Measurements from ENCODE around the gene KLHL42. TPM values are rescaled to one million over a fixed set of nuclear protein-coding genes. Genes with fewer than 3 reads are reported as not detected.
"Not testable (repeated sequence)": the region's sequence is repeated elsewhere in the genome, so short reads cannot be mapped to it uniquely, and the experiment has no call there.

KLHL42 gene
- total RNA-seq, 1 experiment from 2014 or later = 35.8 TPM

DNA sequence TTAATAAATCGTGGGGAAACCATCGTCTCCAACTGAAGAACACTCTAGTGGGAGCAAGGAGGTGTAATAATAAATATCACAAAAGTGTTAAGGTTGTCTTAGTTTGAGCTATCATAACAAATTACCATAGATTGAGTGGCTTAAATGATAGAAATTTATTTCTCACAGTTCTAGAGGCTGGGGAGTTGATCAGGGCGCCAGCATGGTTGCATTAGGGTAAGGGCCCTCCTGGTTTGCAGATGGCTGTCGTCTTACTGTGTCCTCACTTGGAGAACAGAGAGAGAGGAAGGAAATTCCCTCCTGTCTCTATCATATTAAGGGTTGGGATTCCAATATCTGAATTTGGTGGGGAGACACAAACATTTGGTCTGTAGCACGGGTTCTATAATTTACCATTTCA is 36.4 kb upstream of the KLHL42 start:
- Histone ChIP-seq H3K14ac (ENCODE audit: insufficient read depth, low read length) (no peak overlapping the region), H2AK5ac (ENCODE audit: insufficient read length, low read length) (no peak overlapping the region), H3K4me1 (ENCODE audit: insufficient read depth, low read length) (no peaks in the 10 kb centered on the region), H3K79me1 (ENCODE audit: insufficient read depth, low read depth, low read length, poor library complexity, severe bottlenecking) (no peaks in the 10 kb centered on the region), H3K23me2 (ENCODE audit: insufficient read length, low read depth, low read length, poor library complexity, severe bottlenecking) (no peaks in the 10 kb centered on the region), H3K79me2 (ENCODE audit: insufficient read depth, low read length) (no peaks in the 10 kb centered on the region), H4K91ac (ENCODE audit: insufficient read length, low read depth, low read length) (no peak overlapping the region), H2BK20ac (ENCODE audit: low read depth, low read length, poor library complexity, severe bottlenecking) (no peak overlapping the region), H2BK5ac (ENCODE audit: insufficient read length, low read length) (no peak overlapping the region), H2BK15ac (ENCODE audit: low read depth, low read length) (no peak overlapping the region), H3K4me2 (ENCODE audit: insufficient read depth, insufficient read length, low read length) (no peak overlapping the region), H4K20me1 (ENCODE audit: control insufficient read depth, insufficient read depth, insufficient read length) (no peaks in the 10 kb centered on the region), H4K8ac (replicated peaks; ENCODE audit: insufficient read length, low read depth, low read length) (no peak overlapping the region), H3K23ac (ENCODE audit: insufficient read length, low read depth, low read length) (no peak overlapping the region), H3K9me3 (ENCODE audit: control insufficient read depth, low read depth, low read length) (no peaks in the 10 kb centered on the region), H3K9ac (ENCODE audit: extremely low read depth, insufficient read length, low read length) (no peak overlapping the region), H3K4ac (ENCODE audit: low read depth, low read length) (no peak overlapping the region), H3K27me3 (ENCODE audit: insufficient read depth, low read length) (no peaks in the 10 kb centered on the region), H3K56ac (ENCODE audit: insufficient read length, low read depth, low read length) (no peak overlapping the region), H3K18ac (ENCODE audit: insufficient read length, low read depth, low read length) (no peak overlapping the region), H2BK120ac (ENCODE audit: low read depth, low read length, poor library complexity, severe bottlenecking) (no peak overlapping the region), H2AFZ (ENCODE audit: low read length) (no peak overlapping the region), H4K5ac (ENCODE audit: insufficient read length, low read depth, low read length) (no peak overlapping the region), H3K27ac (ENCODE audit: insufficient read length, low read depth, low read length) (no peak overlapping the region), H3T11ph (ENCODE audit: low read length) (no peak overlapping the region), H2BK12ac (ENCODE audit: insufficient read length, low read depth, low read length) (no peak overlapping the region)
- H3K36me3 Mint-ChIP-seq (ENCODE audit: insufficient read depth in 1 of 3, low read depth in 3 of 3) = peaks cover 12 to 50% (median 42%) of the 10 kb centered on the region in 3 experiments; a peak in 6 of 7 replicates
- WGBS (ENCODE audit: extremely low coverage, insufficient read length, low lambda C conversion rate) = no CpG with 5 or more reads among the region's 5 CpGs
- H3K4me3 Mint-ChIP-seq = no peak overlapping the region
- no peaks in the 10 kb centered on the region for H3K4me1 Mint-ChIP-seq
- TF ChIP-seq, protein P1, sequence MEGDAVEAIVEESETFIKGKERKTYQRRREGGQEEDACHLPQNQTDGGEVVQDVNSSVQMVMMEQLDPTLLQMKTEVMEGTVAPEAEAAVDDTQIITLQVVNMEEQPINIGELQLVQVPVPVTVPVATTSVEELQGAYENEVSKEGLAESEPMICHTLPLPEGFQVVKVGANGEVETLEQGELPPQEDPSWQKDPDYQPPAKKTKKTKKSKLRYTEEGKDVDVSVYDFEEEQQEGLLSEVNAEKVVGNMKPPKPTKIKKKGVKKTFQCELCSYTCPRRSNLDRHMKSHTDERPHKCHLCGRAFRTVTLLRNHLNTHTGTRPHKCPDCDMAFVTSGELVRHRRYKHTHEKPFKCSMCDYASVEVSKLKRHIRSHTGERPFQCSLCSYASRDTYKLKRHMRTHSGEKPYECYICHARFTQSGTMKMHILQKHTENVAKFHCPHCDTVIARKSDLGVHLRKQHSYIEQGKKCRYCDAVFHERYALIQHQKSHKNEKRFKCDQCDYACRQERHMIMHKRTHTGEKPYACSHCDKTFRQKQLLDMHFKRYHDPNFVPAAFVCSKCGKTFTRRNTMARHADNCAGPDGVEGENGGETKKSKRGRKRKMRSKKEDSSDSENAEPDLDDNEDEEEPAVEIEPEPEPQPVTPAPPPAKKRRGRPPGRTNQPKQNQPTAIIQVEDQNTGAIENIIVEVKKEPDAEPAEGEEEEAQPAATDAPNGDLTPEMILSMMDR (conservative IDR thresholded peaks at IDR 0.05) = no peak
- H3K27ac Mint-ChIP-seq = 0 out of 7 replicates have a peak overlapping the region, but pooled peaks of 1 of the 3 experiments have one; percentile 41
- no peak for DNase-seq
- no peaks in the 10 kb centered on the region; a peak in 1 of 5 replicates for H3K9me3 Mint-ChIP-seq
- H3K27me3 Mint-ChIP-seq (ENCODE audit: low read depth) = no peaks in the 10 kb centered on the region

DNA sequence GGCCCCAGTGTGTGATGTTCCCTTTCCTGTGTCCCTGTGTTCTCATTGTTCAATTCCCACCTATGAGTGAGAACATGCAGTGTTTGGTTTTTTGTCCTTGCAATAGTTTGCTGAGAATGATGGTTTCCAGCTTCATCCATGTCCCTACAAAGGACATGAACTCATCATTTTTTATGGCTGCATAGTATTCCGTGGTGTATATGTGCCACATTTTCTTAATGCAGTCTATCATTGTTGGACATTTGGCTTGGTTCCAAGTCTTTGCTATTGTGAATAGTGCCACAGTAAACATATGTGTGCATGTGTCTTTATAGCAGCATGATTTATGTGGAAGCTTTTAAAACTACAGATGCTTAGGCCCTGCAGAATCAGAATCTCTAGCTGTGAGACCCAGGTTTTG is 34.3 kb upstream of the KLHL42 start:
- not testable (repeated sequence) for H3K4me1 ChIP-seq (ENCODE audit: insufficient read depth, low read length); H3K4me3 Mint-ChIP-seq; H3K27ac ChIP-seq (ENCODE audit: insufficient read length, low read depth, low read length); H4K5ac ChIP-seq (ENCODE audit: insufficient read length, low read depth, low read length); H3K4ac ChIP-seq (ENCODE audit: low read depth, low read length); H4K91ac ChIP-seq (ENCODE audit: insufficient read length, low read depth, low read length); H3K4me2 ChIP-seq (ENCODE audit: insufficient read depth, insufficient read length, low read length); H2BK120ac ChIP-seq (ENCODE audit: low read depth, low read length, poor library complexity, severe bottlenecking); H3K9me3 Mint-ChIP-seq; H3K27me3 ChIP-seq (ENCODE audit: insufficient read depth, low read length); H3K4me1 Mint-ChIP-seq; H3K27me3 Mint-ChIP-seq (ENCODE audit: low read depth); H2AFZ ChIP-seq (ENCODE audit: low read length); H3K56ac ChIP-seq (ENCODE audit: insufficient read length, low read depth, low read length); H3K23ac ChIP-seq (ENCODE audit: insufficient read length, low read depth, low read length); H3K9me3 ChIP-seq (ENCODE audit: control insufficient read depth, low read depth, low read length); DNase-seq; H3K23me2 ChIP-seq (ENCODE audit: insufficient read length, low read depth, low read length, poor library complexity, severe bottlenecking); H3K79me1 ChIP-seq (ENCODE audit: insufficient read depth, low read depth, low read length, poor library complexity, severe bottlenecking); H3K9ac ChIP-seq (ENCODE audit: extremely low read depth, insufficient read length, low read length); H3K27ac Mint-ChIP-seq; H2BK12ac ChIP-seq (ENCODE audit: insufficient read length, low read depth, low read length); H3K14ac ChIP-seq (ENCODE audit: insufficient read depth, low read length); H2BK5ac ChIP-seq (ENCODE audit: insufficient read length, low read length); H3K18ac ChIP-seq (ENCODE audit: insufficient read length, low read depth, low read length); H3K79me2 ChIP-seq (ENCODE audit: insufficient read depth, low read length); H2BK15ac ChIP-seq (ENCODE audit: low read depth, low read length); H2BK20ac ChIP-seq (ENCODE audit: low read depth, low read length, poor library complexity, severe bottlenecking); H2AK5ac ChIP-seq (ENCODE audit: insufficient read length, low read length); H4K8ac ChIP-seq (replicated peaks; ENCODE audit: insufficient read length, low read depth, low read length); H3T11ph ChIP-seq (ENCODE audit: low read length); H4K20me1 ChIP-seq (ENCODE audit: control insufficient read depth, insufficient read depth, insufficient read length)
- H3K36me3 Mint-ChIP-seq (ENCODE audit: insufficient read depth in 1 of 3, low read depth in 3 of 3) = peaks cover 12 to 35% (median 32%) of the 10 kb centered on the region in 3 experiments; a peak in 6 of 7 replicates
- WGBS (ENCODE audit: extremely low coverage, insufficient read length, low lambda C conversion rate) = no CpG with 5 or more reads among the region's 1 CpG

Data from H9 (cell line).